Activated naive CD4-positive, alpha-beta T cell treated with anti-CD3 and anti-CD28 coated beads for 36 hours (primary cell): ENCODE measurements around the gene MLST8. TPM values are rescaled to one million over a fixed set of nuclear protein-coding genes. Genes with fewer than 3 reads are reported as not detected.
A peak's percentile ranks its signal among the peaks of the same experiment; 100 is the strongest.

Experiments
- CTCF ChIA-PET: fragments of 350-600 bp; sonication (Branson Sonifier 250); formaldehyde crosslinking; loops from one replicate; lab custom pipeline; 2021; ENCODE audit warnings: antibody characterized with exemption; lab: Charles Lee
- DNase-seq: peaks from one replicate; pipeline ENCODE4 v3.0.0-alpha.2; 2020
- H3K27ac Mint-ChIP-seq: one replicate; pipeline ENCODE4 v1.8.0; 2021; ENCODE audit warnings: mild to moderate bottlenecking, mixed read lengths
- H3K27me3 Mint-ChIP-seq: one replicate; pipeline ENCODE4 v1.8.0; 2021; ENCODE audit warnings: low read depth, mixed read lengths
- H3K36me3 Mint-ChIP-seq: one replicate; pipeline ENCODE4 v1.8.0; 2021; ENCODE audit warnings: low read depth, mixed read lengths
- H3K4me1 Mint-ChIP-seq: one replicate; pipeline ENCODE4 v1.8.0; 2021; ENCODE audit warnings: low read depth, mixed read lengths
- H3K4me3 Mint-ChIP-seq: one replicate; pipeline ENCODE4 v1.8.0; 2021; ENCODE audit warnings: mild to moderate bottlenecking, moderate library complexity, mixed read lengths
- H3K9me3 Mint-ChIP-seq: one replicate; pipeline ENCODE4 v1.8.0; 2021; ENCODE audit warnings: mixed read lengths
- intact Hi-C: fragments of 100-400 bp; cut with micrococcal nuclease; formaldehyde crosslinking; loops from one replicate; pipeline ENCODE4 v1.15.1; 2023
- total RNA-seq, 2 experiments: library from RNA; stranded (reverse); gene quantifications; one replicate each; pipeline ENCODE4 v1.2.3, GENCODE V29; 2021

The MLST8 gene
- total RNA-seq, 2 experiments from 2014 or later: 70.0 to 70.1 TPM

- Mint-ChIP-seq H3K4me1 (no peaks in the 10 kb centered on the region), H3K9me3 (no peaks in the 10 kb centered on the region), H3K27me3 (no peaks in the 10 kb centered on the region), H3K36me3 (no peaks in the 10 kb centered on the region), H3K27ac (no peak overlapping the region), H3K4me3 (no peak overlapping the region)
- no peak for DNase-seq
- CTCF ChIA-PET: interaction anchor here (1.3 kb wide), 1 partner anchor 9 kb away, joined by 6 read pairs; no protein-coding TSS in a partner anchor
- intact Hi-C loops: no loop called here
Observed at GRCh38 chr16:2186064-2186463, 19.2 kb upstream of the MLST8 start.

- intact Hi-C loops: no loop called here
- Mint-ChIP-seq H3K4me3 (no peak overlapping the region), H3K4me1 (no peaks in the 10 kb centered on the region), H3K9me3 (no peaks in the 10 kb centered on the region), H3K27ac (no peak overlapping the region), H3K27me3 (no peaks in the 10 kb centered on the region), H3K36me3 (no peaks in the 10 kb centered on the region)
- no peak for DNase-seq
- CTCF ChIA-PET: interaction anchor here (1.3 kb wide), 1 partner anchor 8 kb away, joined by 6 read pairs; no protein-coding TSS in a partner anchor
Observed at GRCh38 chr16:2186505-2186904, 18.7 kb upstream of the MLST8 start.

- no peak overlapping the region for H3K4me3 Mint-ChIP-seq
- H3K27me3 Mint-ChIP-seq: no peaks in the 10 kb centered on the region
- H3K4me1 Mint-ChIP-seq: no peaks in the 10 kb centered on the region
- H3K27ac Mint-ChIP-seq: no peak overlapping the region
- CTCF ChIA-PET: interaction anchor here (0.6 kb wide), 2 partner anchors 226 to 314 kb away, joined by 3 to 4 read pairs; no protein-coding TSS in a partner anchor
- no peak for DNase-seq
- intact Hi-C loops: no loop called here
- no peaks in the 10 kb centered on the region for H3K9me3 Mint-ChIP-seq
- H3K36me3 Mint-ChIP-seq: no peaks in the 10 kb centered on the region
Observed at GRCh38 chr16:2187212-2187611, 18.0 kb upstream of the MLST8 start.

GRCh38 chr16:2188395-2188794, 16.9 kb upstream of the MLST8 start:
- no peak overlapping the region for H3K27ac Mint-ChIP-seq
- no peaks in the 10 kb centered on the region for H3K36me3 Mint-ChIP-seq
- no peak for DNase-seq
- H3K4me3 Mint-ChIP-seq: no peak overlapping the region
- CTCF ChIA-PET: no interaction called here
- intact Hi-C loops: no loop called here
- no peaks in the 10 kb centered on the region for H3K9me3 Mint-ChIP-seq
- no peaks in the 10 kb centered on the region for H3K27me3 Mint-ChIP-seq
- H3K4me1 Mint-ChIP-seq: no peaks in the 10 kb centered on the region

- intact Hi-C loops: no loop called here
- Mint-ChIP-seq H3K36me3 (no peaks in the 10 kb centered on the region), H3K27me3 (no peaks in the 10 kb centered on the region), H3K4me1 (no peaks in the 10 kb centered on the region), H3K9me3 (no peaks in the 10 kb centered on the region), H3K4me3 (no peak overlapping the region), H3K27ac (no peak overlapping the region)
- DNase-seq: no peak
- CTCF ChIA-PET: interaction anchor here (0.6 kb wide), 1 partner anchor 234 kb away, joined by 3 read pairs; no protein-coding TSS in a partner anchor
Observed at GRCh38 chr16:2189252-2189893, 15.9 kb upstream of the MLST8 start.

GRCh38 chr16:2190002-2190658, 15.1 kb upstream of the MLST8 start:
- no peak for DNase-seq
- intact Hi-C loops: no loop called here
- no peaks in the 10 kb centered on the region for H3K36me3 Mint-ChIP-seq
- no peak overlapping the region for H3K27ac Mint-ChIP-seq
- CTCF ChIA-PET: no interaction called here
- peaks cover 2% of the 10 kb centered on the region for H3K4me1 Mint-ChIP-seq
- peaks cover 7% of the 10 kb centered on the region for H3K27me3 Mint-ChIP-seq
- H3K9me3 Mint-ChIP-seq: no peaks in the 10 kb centered on the region
- H3K4me3 Mint-ChIP-seq: no peak overlapping the region

- no peaks in the 10 kb centered on the region for H3K9me3 Mint-ChIP-seq
- CTCF ChIA-PET: no interaction called here
- H3K4me3 Mint-ChIP-seq: no peak overlapping the region
- no peaks in the 10 kb centered on the region for H3K36me3 Mint-ChIP-seq
- DNase-seq: no peak
- intact Hi-C loops: no loop called here
- H3K4me1 Mint-ChIP-seq: peaks cover 4% of the 10 kb centered on the region
- no peak overlapping the region for H3K27ac Mint-ChIP-seq
- peaks cover 8% of the 10 kb centered on the region for H3K27me3 Mint-ChIP-seq
Observed at GRCh38 chr16:2190659-2191445, 14.4 kb upstream of the MLST8 start.

- intact Hi-C loops: no loop called here
- Mint-ChIP-seq H3K4me3 (no peak overlapping the region), H3K36me3 (no peaks in the 10 kb centered on the region), H3K27me3 (peaks cover 8% of the 10 kb centered on the region), H3K27ac (no peak overlapping the region), H3K9me3 (no peaks in the 10 kb centered on the region), H3K4me1 (peaks cover 4% of the 10 kb centered on the region)
- CTCF ChIA-PET: no interaction called here
- no peak for DNase-seq
Observed at GRCh38 chr16:2191446-2191706, 13.9 kb upstream of the MLST8 start.

- no peak overlapping the region for H3K27ac Mint-ChIP-seq
- intact Hi-C loops: loop anchor here (2.0 kb wide), 1 partner anchor 293 kb away; no protein-coding TSS in a partner anchor
- H3K27me3 Mint-ChIP-seq: peaks cover 26% of the 10 kb centered on the region
- CTCF ChIA-PET: interaction anchor here (0.6 to 2.0 kb wide), 13 partner anchors 9 to 536 kb away, joined by 3 to 10 read pairs (median 5); partner anchors contain the start of genes ECI1, MLST8 and PGP
- H3K9me3 Mint-ChIP-seq: no peaks in the 10 kb centered on the region
- DNase-seq: no peak
- peaks cover 4% of the 10 kb centered on the region for H3K4me1 Mint-ChIP-seq
- no peak overlapping the region for H3K4me3 Mint-ChIP-seq
- no peaks in the 10 kb centered on the region for H3K36me3 Mint-ChIP-seq
Observed at GRCh38 chr16:2194166-2194834, 11.0 kb upstream of the MLST8 start.

GRCh38 chr16:2194852-2195321, 10.4 kb upstream of the MLST8 start:
- peaks cover 26% of the 10 kb centered on the region for H3K27me3 Mint-ChIP-seq
- H3K4me3 Mint-ChIP-seq: no peak overlapping the region
- no peak overlapping the region for H3K27ac Mint-ChIP-seq
- intact Hi-C loops: loop anchor here (1.0 to 2.0 kb wide), 3 partner anchors 56 to 306 kb away; partner anchors contain the start of gene ECI1
- CTCF ChIA-PET: interaction anchor here (0.6 to 2.0 kb wide), 15 partner anchors 9 to 581 kb away, joined by 3 to 10 read pairs (median 4); partner anchors contain the start of genes ECI1, MLST8 and PGP
- peaks cover 4% of the 10 kb centered on the region for H3K4me1 Mint-ChIP-seq
- peak; percentile 71 for DNase-seq
- H3K36me3 Mint-ChIP-seq: no peaks in the 10 kb centered on the region
- no peaks in the 10 kb centered on the region for H3K9me3 Mint-ChIP-seq

- CTCF ChIA-PET: interaction anchor here (0.6 to 2.0 kb wide), 11 partner anchors 8 to 581 kb away, joined by 3 to 10 read pairs (median 4); partner anchors contain the start of genes ECI1, MLST8 and PGP
- Mint-ChIP-seq H3K4me1 (peaks cover 4% of the 10 kb centered on the region), H3K27ac (no peak overlapping the region), H3K9me3 (no peaks in the 10 kb centered on the region), H3K4me3 (peak overlapping the region; percentile 21), H3K36me3 (no peaks in the 10 kb centered on the region), H3K27me3 (peaks cover 26% of the 10 kb centered on the region)
- intact Hi-C loops: loop anchor here (1.0 to 2.0 kb wide), 3 partner anchors 56 to 306 kb away; partner anchors contain the start of gene ECI1
- DNase-seq: no peak
Observed at GRCh38 chr16:2195322-2196161, 9.7 kb upstream of the MLST8 start.
